Naive thymus-derived CD4-positive, alpha-beta T cell (primary cell): Measurements from ENCODE around the gene LOXHD1. TPM values are rescaled to one million over a fixed set of nuclear protein-coding genes. Genes with fewer than 3 reads are reported as not detected.

ENCODE experiments used
- ATAC-seq: fragments of 150-1000 bp; cut with Tn5 transposase; 2 replicates; pipeline ENCODE4 v1.10.0; 2021; ENCODE audit warnings: mild to moderate bottlenecking, moderate library complexity
- CTCF ChIA-PET: fragments of 350-600 bp; sonication (Branson Sonifier 250); formaldehyde crosslinking; loops from one replicate; lab custom pipeline; 2021; ENCODE audit warnings: antibody characterized with exemption; lab: Charles Lee
- POLR2A ChIA-PET: fragments of 350-600 bp; sonication (Branson Sonifier 250); formaldehyde crosslinking; loops from one replicate; lab custom pipeline; 2021; ENCODE audit warnings: antibody characterized with exemption, inconsistent platforms; lab: Charles Lee
- DNase-seq, 9 donors: peaks; one replicate each; pipeline versions ENCODE4 v3.0.0 to v3.0.0-alpha.2; 2020 to 2022; ENCODE audit warnings: mixed read lengths in 1 of 9
- H3K27ac ChIP-seq: one replicate; pipeline ENCODE4 v1.7.0; 2013; ENCODE audit warnings: mild to moderate bottlenecking, low read depth, low read length, moderate library complexity
- H3K27me3 ChIP-seq, 2 donors: one replicate each; pipeline ENCODE4 v1.7.0; 2013; ENCODE audit warnings: low read length in 2 of 2, mild to moderate bottlenecking in 2 of 2, moderate library complexity in 2 of 2; ENCODE audit not compliant: control insufficient read depth in 2 of 2, insufficient read depth in 2 of 2
- H3K36me3 ChIP-seq, 3 experiments: 1 replicate in 2 of 3; 2 replicates in 1 of 3; pipeline ENCODE4 v1.7.0; 2013; ENCODE audit warnings: low read length in 3 of 3, mild to moderate bottlenecking in 3 of 3, moderate library complexity in 1 of 3; ENCODE audit not compliant: insufficient read depth in 3 of 3, control insufficient read depth in 2 of 3
- H3K4me1 ChIP-seq, 2 donors: one replicate each; pipeline ENCODE4 v1.7.0; 2013; ENCODE audit warnings: low read length in 2 of 2, mild to moderate bottlenecking in 2 of 2, moderate library complexity in 1 of 2; ENCODE audit not compliant: control insufficient read depth in 2 of 2, insufficient read depth in 2 of 2
- H3K4me3 ChIP-seq: 2 replicates; pipeline ENCODE4 v1.7.0; 2013; ENCODE audit warnings: mild to moderate bottlenecking, low read length
- H3K9me3 ChIP-seq, 3 experiments: 1 replicate in 2 of 3; 2 replicates in 1 of 3; pipeline ENCODE4 v1.7.0; 2013; ENCODE audit warnings: low read length in 3 of 3; ENCODE audit not compliant: control insufficient read depth in 2 of 3
- H3K27ac Mint-ChIP-seq, 9 donors: one replicate each; pipeline ENCODE4 v1.8.0; 2020 to 2022; ENCODE audit warnings: mixed read lengths in 9 of 9, mild to moderate bottlenecking in 8 of 9, moderate library complexity in 5 of 9, inconsistent platforms in 2 of 9
- H3K27me3 Mint-ChIP-seq, 5 donors: one replicate each; pipeline ENCODE4 v1.8.0; 2021 to 2022; ENCODE audit warnings: mixed read lengths in 5 of 5, mild to moderate bottlenecking in 1 of 5
- H3K36me3 Mint-ChIP-seq, 5 donors: one replicate each; pipeline ENCODE4 v1.8.0; 2020 to 2022; ENCODE audit warnings: mixed read lengths in 5 of 5, mild to moderate bottlenecking in 3 of 5, inconsistent platforms in 1 of 5
- H3K4me1 Mint-ChIP-seq, 7 donors: one replicate each; pipeline ENCODE4 v1.8.0; 2020 to 2022; ENCODE audit warnings: mixed read lengths in 7 of 7, mild to moderate bottlenecking in 3 of 7, inconsistent platforms in 1 of 7
- H3K4me3 Mint-ChIP-seq, 10 donors: one replicate each; pipeline ENCODE4 v1.8.0; 2020 to 2022; ENCODE audit warnings: mild to moderate bottlenecking in 10 of 10, mixed read lengths in 10 of 10, moderate library complexity in 6 of 10, inconsistent platforms in 2 of 10
- H3K9me3 Mint-ChIP-seq, 11 donors: one replicate each; pipeline ENCODE4 v1.8.0; 2020 to 2022; ENCODE audit warnings: mixed read lengths in 11 of 11, mild to moderate bottlenecking in 4 of 11, inconsistent platforms in 1 of 11, moderate library complexity in 1 of 11
- intact Hi-C, 2 donors: fragments of 100-400 bp; cut with micrococcal nuclease; formaldehyde crosslinking; loops; one replicate each; pipeline ENCODE4 v1.15.1; 2023
- polyA plus RNA-seq, 2 donors: library from polyadenylated mRNA; unstranded; fragments of 300-500 nt; fragmentation: Illumina TruSeq; gene quantifications; one replicate each; pipeline ENCODE4 v1.2.3, GENCODE V29; 2021
- total RNA-seq, 6 experiments: library from RNA in 5 of 6; stranded (reverse) in 5 of 6; gene quantifications; 1 replicate in 5 of 6; 2 replicates in 1 of 6; pipeline ENCODE4 v1.2.3 and lab custom pipeline; 2021 to 2026

LOXHD1 gene
- total and polyA plus RNA-seq, 7 experiments from 2014 or later: 0.08 to 1.2 (median 0.23) TPM; not detected in 3

- ATAC-seq (no peak), DNase-seq (no peak)
- H3K36me3 ChIP-seq: no peaks in the 10 kb centered on the region
- Mint-ChIP-seq H3K27ac (no peak overlapping the region), H3K36me3 (peaks cover 0 to 8% (median 0%) of the 10 kb centered on the region in 5 donors), H3K27me3 (peaks cover 7 to 42% (median 19%) of the 10 kb centered on the region in 5 donors), H3K4me3 (no peak overlapping the region), H3K9me3 (peaks cover 0 to 21% (median 6%) of the 10 kb centered on the region in 11 donors), H3K4me1 (peaks cover 0 to 4% (median 0%) of the 10 kb centered on the region in 7 donors)
- peaks cover 0 to 3% of the 10 kb centered on the region in 2 donors for H3K27me3 ChIP-seq
- H3K27ac ChIP-seq: no peak overlapping the region
- ChIA-PET POLR2A (no interaction called here), CTCF (no interaction called here)
- H3K4me3 ChIP-seq: no peak overlapping the region
- intact Hi-C loops: no loop called here
- H3K4me1 ChIP-seq: no peaks in the 10 kb centered on the region
- H3K9me3 ChIP-seq: no peaks in the 10 kb centered on the region
Observed at GRCh38 chr18:46445522-46446313, 211.3 kb downstream of the LOXHD1 start.

GRCh38 chr18:46439037-46439436 is 218.0 kb downstream of the LOXHD1 start:
- CTCF ChIA-PET: no interaction called here

GRCh38 chr18:46437061-46437460 is 220.0 kb downstream of the LOXHD1 start:
- Histone ChIP-seq H3K4me3 (no peak overlapping the region), H3K27me3 (no peaks in the 10 kb centered on the region), H3K36me3 (no peaks in the 10 kb centered on the region), H3K4me1 (no peaks in the 10 kb centered on the region), H3K27ac (no peak overlapping the region), H3K9me3 (no peaks in the 10 kb centered on the region)
- H3K4me3 Mint-ChIP-seq: no peak overlapping the region
- intact Hi-C loops: no loop called here
- peaks cover 0 to 12% (median 5%) of the 10 kb centered on the region in 5 donors for H3K27me3 Mint-ChIP-seq
- ChIA-PET CTCF (no interaction called here), POLR2A (no interaction called here)
- H3K4me1 Mint-ChIP-seq: peaks cover 0 to 5% (median 0%) of the 10 kb centered on the region in 7 donors
- DNase-seq (no peak), ATAC-seq (no peak)
- peaks cover 0 to 2% (median 0%) of the 10 kb centered on the region in 11 donors for H3K9me3 Mint-ChIP-seq
- H3K27ac Mint-ChIP-seq: no peak overlapping the region
- H3K36me3 Mint-ChIP-seq: no peaks in the 10 kb centered on the region

More at GRCh38 chr18:46439037-46439436, 218.0 kb downstream of the LOXHD1 start:
- Histone ChIP-seq H3K9me3 (no peaks in the 10 kb centered on the region), H3K27ac (no peak overlapping the region), H3K36me3 (no peaks in the 10 kb centered on the region), H3K4me3 (no peak overlapping the region), H3K4me1 (no peaks in the 10 kb centered on the region), H3K27me3 (no peaks in the 10 kb centered on the region)
- no peak for DNase-seq
- H3K27ac Mint-ChIP-seq: no peak overlapping the region
- no peak for ATAC-seq
- no peaks in the 10 kb centered on the region for H3K36me3 Mint-ChIP-seq
- H3K27me3 Mint-ChIP-seq: peaks cover 0 to 7% (median 6%) of the 10 kb centered on the region in 5 donors
- POLR2A ChIA-PET: no interaction called here
- intact Hi-C loops: no loop called here
- H3K4me3 Mint-ChIP-seq: no peak overlapping the region
- peaks cover 0 to 5% (median 0%) of the 10 kb centered on the region in 7 donors for H3K4me1 Mint-ChIP-seq
- peaks cover 0 to 9% (median 0%) of the 10 kb centered on the region in 11 donors for H3K9me3 Mint-ChIP-seq

GRCh38 chr18:46436621-46437020 is 220.4 kb downstream of the LOXHD1 start:
- DNase-seq (no peak), ATAC-seq (no peak)
- Mint-ChIP-seq H3K4me3 (no peak overlapping the region), H3K4me1 (peaks cover 0 to 5% (median 0%) of the 10 kb centered on the region in 7 donors), H3K36me3 (no peaks in the 10 kb centered on the region), H3K27ac (no peak overlapping the region), H3K27me3 (peaks cover 0 to 12% (median 10%) of the 10 kb centered on the region in 5 donors), H3K9me3 (peaks cover 0 to 2% (median 0%) of the 10 kb centered on the region in 11 donors)
- ChIA-PET CTCF (no interaction called here), POLR2A (no interaction called here)
- Histone ChIP-seq H3K4me3 (no peak overlapping the region), H3K9me3 (no peaks in the 10 kb centered on the region), H3K4me1 (no peaks in the 10 kb centered on the region), H3K27me3 (no peaks in the 10 kb centered on the region), H3K27ac (no peak overlapping the region), H3K36me3 (no peaks in the 10 kb centered on the region)
- intact Hi-C loops: no loop called here

GRCh38 chr18:46435031-46435430 is 222.0 kb downstream of the LOXHD1 start:
- no peak for DNase-seq
- Mint-ChIP-seq H3K27me3 (peaks cover 4 to 19% (median 10%) of the 10 kb centered on the region in 5 donors), H3K36me3 (no peaks in the 10 kb centered on the region), H3K9me3 (peaks cover 0 to 2% (median 0%) of the 10 kb centered on the region in 11 donors), H3K4me1 (peaks cover 0 to 5% (median 0%) of the 10 kb centered on the region in 7 donors), H3K27ac (no peak overlapping the region), H3K4me3 (no peak overlapping the region)
- Histone ChIP-seq H3K9me3 (no peaks in the 10 kb centered on the region), H3K27ac (no peak overlapping the region), H3K4me1 (no peaks in the 10 kb centered on the region), H3K4me3 (no peak overlapping the region), H3K36me3 (no peaks in the 10 kb centered on the region), H3K27me3 (no peaks in the 10 kb centered on the region)
- intact Hi-C loops: no loop called here
- ChIA-PET CTCF (no interaction called here), POLR2A (no interaction called here)
- no peak for ATAC-seq

- peaks cover 0 to 5% (median 0%) of the 10 kb centered on the region in 7 donors for H3K4me1 Mint-ChIP-seq
- H3K27ac ChIP-seq: no peak overlapping the region
- no peaks in the 10 kb centered on the region for H3K27me3 ChIP-seq
- no peak overlapping the region for H3K4me3 Mint-ChIP-seq
- ChIA-PET POLR2A (no interaction called here), CTCF (no interaction called here)
- no peaks in the 10 kb centered on the region for H3K4me1 ChIP-seq
- no peaks in the 10 kb centered on the region for H3K36me3 Mint-ChIP-seq
- H3K27me3 Mint-ChIP-seq: peaks cover 4 to 23% (median 10%) of the 10 kb centered on the region in 5 donors
- ATAC-seq (no peak), DNase-seq (no peak)
- H3K36me3 ChIP-seq: no peaks in the 10 kb centered on the region
- peaks cover 0 to 2% (median 0%) of the 10 kb centered on the region in 11 donors for H3K9me3 Mint-ChIP-seq
- H3K9me3 ChIP-seq: no peaks in the 10 kb centered on the region
- no peak overlapping the region for H3K4me3 ChIP-seq
- intact Hi-C loops: no loop called here
- H3K27ac Mint-ChIP-seq: peak overlapping the region in 1 of 9 donors; percentile 2
Observed at GRCh38 chr18:46434629-46435028, 222.4 kb downstream of the LOXHD1 start.
